Nephron progenitor cell (in vitro differentiated cells): ENCODE data around the gene SLC35B2.

Source experiments
- DNase-seq: peaks from one replicate; pipeline ENCODE4 v3.0.0; 2021
- H3K27ac Mint-ChIP-seq: 2 replicates; pipeline ENCODE4 v1.8.0; 2021; ENCODE audit warnings: mild to moderate bottlenecking, moderate library complexity, mixed read lengths
- H3K27me3 Mint-ChIP-seq: 2 replicates; pipeline ENCODE4 v1.8.0; 2021; ENCODE audit warnings: mild to moderate bottlenecking, low read depth, mixed read lengths; ENCODE audit not compliant: poor library complexity
- H3K36me3 Mint-ChIP-seq: 2 replicates; pipeline ENCODE4 v1.8.0; 2021; ENCODE audit warnings: low read depth, mixed read lengths
- H3K4me1 Mint-ChIP-seq: 2 replicates; pipeline ENCODE4 v1.8.0; 2021; ENCODE audit warnings: mixed read lengths
- H3K4me3 Mint-ChIP-seq: 2 replicates; pipeline ENCODE4 v1.8.0; 2021; ENCODE audit warnings: mild to moderate bottlenecking, moderate library complexity, mixed read lengths
- H3K9me3 Mint-ChIP-seq: 2 replicates; pipeline ENCODE4 v1.8.0; 2021; ENCODE audit warnings: mild to moderate bottlenecking, moderate library complexity, mixed read lengths
- CTCF ChIP-seq: fragments of 200-600 bp; sonication (generic); IDR thresholded peaks from 2 replicates; pipeline ENCODE4 v1.5.0; 2021; ENCODE audit warnings: antibody characterized with exemption

Gene SLC35B2

GRCh38 chr6:44211284-44211683 is 46.0 kb downstream of the SLC35B2 start:
- no peak overlapping the region for H3K27ac Mint-ChIP-seq
- no peaks in the 10 kb centered on the region for H3K36me3 Mint-ChIP-seq
- peaks cover 17% of the 10 kb centered on the region for H3K27me3 Mint-ChIP-seq
- H3K4me3 Mint-ChIP-seq: no peak overlapping the region
- DNase-seq: no peak
- no peak for TF ChIP-seq CTCF
- H3K4me1 Mint-ChIP-seq: peaks cover 28% of the 10 kb centered on the region
- no peaks in the 10 kb centered on the region for H3K9me3 Mint-ChIP-seq

DNA sequence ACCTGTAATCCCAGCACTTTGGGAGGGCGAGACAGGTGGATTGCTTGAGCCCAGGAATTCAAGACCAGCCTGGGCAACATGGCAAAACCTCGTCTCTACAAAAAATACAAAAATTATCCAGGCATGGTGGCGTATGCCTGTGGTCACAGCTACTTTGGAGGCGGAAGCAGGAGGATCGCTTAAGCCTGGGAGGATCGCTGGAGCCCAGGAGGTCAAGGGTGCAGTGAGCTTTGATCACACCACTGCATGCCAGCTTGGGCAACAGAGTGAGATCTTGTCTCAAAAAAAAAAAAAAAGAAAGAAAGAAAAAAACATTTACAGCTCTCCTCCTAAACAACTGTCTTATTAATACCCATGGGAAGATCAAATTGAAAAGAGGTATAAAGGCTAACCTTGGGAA is 49.4 kb downstream of the SLC35B2 start:
- H3K4me3 Mint-ChIP-seq: no peak overlapping the region
- H3K36me3 Mint-ChIP-seq: no peaks in the 10 kb centered on the region
- no peak for TF ChIP-seq CTCF
- peaks cover 40% of the 10 kb centered on the region for H3K4me1 Mint-ChIP-seq
- no peaks in the 10 kb centered on the region for H3K9me3 Mint-ChIP-seq
- no peak for DNase-seq
- peaks cover 20% of the 10 kb centered on the region for H3K27me3 Mint-ChIP-seq
- peak overlapping the region; percentile 1 for H3K27ac Mint-ChIP-seq
